Loucy (cell line): ENCODE results near the gene SMIM29.

ENCODE experiments used
- EZH2phosphoT487 ChIP-seq: fragments of 200-600 bp; IDR thresholded peaks from 2 replicates; pipeline ENCODE4 v1.6.1; 2018; ENCODE audit warnings: antibody characterized with exemption, mild to moderate bottlenecking, moderate library complexity, borderline replicate concordance
- TF ChIP-seq, protein P1 (sequence below): fragments of 200-600 bp; sonication (generic); conservative IDR thresholded peaks from 2 replicates; pipeline ENCODE4 v1.5.1; 2014; ENCODE audit warnings: mild to moderate bottlenecking, antibody characterized with exemption, low read length

GRCh38 chr6:34284563-34285447 is 36.0 kb upstream of the SMIM29 start:
- TF ChIP-seq, protein P1, sequence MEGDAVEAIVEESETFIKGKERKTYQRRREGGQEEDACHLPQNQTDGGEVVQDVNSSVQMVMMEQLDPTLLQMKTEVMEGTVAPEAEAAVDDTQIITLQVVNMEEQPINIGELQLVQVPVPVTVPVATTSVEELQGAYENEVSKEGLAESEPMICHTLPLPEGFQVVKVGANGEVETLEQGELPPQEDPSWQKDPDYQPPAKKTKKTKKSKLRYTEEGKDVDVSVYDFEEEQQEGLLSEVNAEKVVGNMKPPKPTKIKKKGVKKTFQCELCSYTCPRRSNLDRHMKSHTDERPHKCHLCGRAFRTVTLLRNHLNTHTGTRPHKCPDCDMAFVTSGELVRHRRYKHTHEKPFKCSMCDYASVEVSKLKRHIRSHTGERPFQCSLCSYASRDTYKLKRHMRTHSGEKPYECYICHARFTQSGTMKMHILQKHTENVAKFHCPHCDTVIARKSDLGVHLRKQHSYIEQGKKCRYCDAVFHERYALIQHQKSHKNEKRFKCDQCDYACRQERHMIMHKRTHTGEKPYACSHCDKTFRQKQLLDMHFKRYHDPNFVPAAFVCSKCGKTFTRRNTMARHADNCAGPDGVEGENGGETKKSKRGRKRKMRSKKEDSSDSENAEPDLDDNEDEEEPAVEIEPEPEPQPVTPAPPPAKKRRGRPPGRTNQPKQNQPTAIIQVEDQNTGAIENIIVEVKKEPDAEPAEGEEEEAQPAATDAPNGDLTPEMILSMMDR = no peak
- no peak for TF ChIP-seq EZH2phosphoT487
